Activated T-cell treated with anti-CD3 and anti-CD28 coated beads, Interleukin-2, amount 50 U/mL, for 1 hour (primary cell): Measurements from ENCODE around the gene COL23A1.

ENCODE experiments used
- DNase-seq: peaks from one replicate; pipeline ENCODE4 v3.0.0-alpha.2; 2020

COL23A1 gene

DNA sequence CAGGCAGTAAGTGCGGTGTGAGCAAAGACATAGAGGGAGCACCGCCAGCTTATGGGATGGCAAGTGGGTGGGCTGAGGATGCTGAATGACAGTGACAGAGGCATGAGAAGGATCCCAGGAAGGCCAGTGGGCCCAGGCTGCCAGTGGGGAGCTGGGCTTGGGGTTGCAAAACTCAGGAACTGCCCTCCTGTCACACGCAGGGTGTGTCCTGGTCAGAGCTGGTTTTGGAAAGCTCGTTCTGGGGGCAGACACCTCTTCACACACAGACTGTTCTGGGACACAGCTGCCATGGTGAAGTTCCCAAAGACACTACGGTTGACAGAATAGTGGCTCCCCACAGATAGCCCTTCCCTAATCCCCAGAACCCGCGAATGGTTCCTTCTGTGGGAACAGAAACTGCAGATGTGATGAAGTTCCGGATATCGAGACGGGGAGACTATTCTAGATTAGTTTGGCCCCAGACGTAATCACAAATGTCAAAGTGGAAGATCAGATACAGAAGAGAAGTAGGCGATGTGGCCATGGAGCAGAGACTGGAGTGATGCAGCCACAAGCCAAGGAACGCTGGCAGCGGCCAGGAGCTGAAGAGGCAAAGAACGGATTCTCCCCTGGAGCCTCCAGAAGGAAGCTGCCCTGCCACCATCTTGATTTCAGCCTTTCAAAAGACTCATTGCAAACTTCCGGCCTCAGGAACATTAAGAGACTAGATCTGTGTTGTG is 159.0 kb downstream of the COL23A1 start:
- no peak for DNase-seq

DNA sequence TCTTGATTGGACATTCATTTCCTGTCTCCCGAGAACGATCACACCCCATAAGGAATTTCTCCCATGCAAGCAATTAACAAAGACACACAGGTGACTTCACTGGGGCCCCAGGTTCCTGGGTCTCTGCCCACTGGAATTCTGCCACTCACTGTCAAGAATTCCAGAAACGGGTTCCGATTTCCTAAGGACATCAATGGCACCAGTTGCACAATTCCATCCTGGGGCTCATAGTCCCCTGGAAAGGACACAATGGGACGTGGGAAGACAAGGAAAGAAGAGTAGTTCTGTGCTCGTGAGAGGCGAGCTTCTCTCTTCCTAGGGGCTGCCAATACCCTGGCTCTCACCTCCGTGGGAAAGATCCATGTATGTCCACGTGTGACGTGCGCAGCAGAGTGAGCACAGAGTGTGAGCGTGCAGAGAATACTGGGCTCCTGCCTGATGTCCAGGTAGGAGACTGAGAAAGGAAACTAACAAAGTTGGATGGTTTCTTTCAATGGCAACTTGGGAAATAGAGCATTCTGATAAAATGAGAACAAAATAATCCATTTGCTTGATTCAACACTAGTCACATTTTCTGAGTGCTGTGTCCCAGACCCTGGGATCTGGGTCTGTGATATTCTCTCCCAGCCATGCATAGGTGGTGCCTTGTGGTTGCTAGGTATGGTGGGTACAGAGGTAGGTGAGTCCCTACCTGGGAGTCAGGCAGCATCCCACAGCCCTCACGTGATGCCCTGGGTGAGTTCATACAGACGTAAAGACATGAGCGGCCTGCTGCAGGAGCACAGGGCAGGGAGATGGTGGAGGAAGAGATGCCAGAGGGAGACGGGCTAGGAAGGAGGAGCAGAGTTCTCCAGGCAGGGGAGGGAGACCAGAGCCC is 159.8 kb downstream of the COL23A1 start:
- DNase-seq, result no peak

DNA sequence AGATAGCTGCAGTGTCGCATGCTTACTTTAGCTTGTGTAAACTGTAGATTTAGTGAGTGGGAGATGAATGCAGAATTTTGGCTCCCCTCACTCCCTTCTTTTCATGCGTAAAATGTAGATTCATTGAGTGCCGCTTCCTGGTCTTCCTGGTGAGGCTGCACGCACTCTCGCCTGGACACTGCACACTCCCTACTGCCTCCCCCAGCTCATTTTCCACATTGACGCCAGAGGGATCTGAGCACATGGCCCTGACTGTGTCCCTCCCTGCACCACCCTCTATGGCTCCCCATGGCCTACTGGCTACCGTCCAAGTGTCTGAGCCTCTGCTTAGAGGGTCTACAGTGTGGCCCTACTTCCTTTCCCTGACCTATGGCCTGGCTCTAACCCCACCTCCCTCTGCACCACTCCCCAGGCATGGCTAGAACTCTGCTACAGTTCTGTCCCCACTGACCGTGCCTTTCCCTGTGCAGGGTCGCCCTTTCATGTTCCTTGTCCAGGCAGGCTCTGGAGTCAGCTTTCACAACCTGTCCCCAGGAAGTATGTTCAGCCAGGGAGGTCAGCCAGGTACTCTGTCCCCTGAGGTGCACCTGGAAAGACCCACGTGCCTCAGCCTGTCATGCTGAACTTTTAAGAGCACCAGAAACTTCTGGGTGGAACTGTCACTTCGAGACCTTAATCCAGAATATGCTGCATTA is 160.6 kb downstream of the COL23A1 start:
- no peak for DNase-seq

DNA sequence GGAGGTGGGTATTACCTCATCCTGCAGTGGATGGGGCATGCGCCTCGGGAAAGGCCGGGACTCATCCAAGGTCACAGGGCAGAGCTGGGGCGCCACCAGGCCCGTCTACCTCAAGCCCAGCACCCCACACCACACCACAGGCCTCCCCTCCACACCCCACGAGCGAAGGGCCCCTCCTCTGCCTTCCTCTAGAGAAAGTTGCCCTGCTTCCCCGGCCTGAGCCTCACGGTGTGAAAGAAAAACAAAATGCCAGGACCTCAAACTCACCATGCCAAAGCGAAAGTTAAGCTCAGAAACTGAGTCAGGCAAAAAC is 161.1 kb downstream of the COL23A1 start:
- no peak for DNase-seq

DNA sequence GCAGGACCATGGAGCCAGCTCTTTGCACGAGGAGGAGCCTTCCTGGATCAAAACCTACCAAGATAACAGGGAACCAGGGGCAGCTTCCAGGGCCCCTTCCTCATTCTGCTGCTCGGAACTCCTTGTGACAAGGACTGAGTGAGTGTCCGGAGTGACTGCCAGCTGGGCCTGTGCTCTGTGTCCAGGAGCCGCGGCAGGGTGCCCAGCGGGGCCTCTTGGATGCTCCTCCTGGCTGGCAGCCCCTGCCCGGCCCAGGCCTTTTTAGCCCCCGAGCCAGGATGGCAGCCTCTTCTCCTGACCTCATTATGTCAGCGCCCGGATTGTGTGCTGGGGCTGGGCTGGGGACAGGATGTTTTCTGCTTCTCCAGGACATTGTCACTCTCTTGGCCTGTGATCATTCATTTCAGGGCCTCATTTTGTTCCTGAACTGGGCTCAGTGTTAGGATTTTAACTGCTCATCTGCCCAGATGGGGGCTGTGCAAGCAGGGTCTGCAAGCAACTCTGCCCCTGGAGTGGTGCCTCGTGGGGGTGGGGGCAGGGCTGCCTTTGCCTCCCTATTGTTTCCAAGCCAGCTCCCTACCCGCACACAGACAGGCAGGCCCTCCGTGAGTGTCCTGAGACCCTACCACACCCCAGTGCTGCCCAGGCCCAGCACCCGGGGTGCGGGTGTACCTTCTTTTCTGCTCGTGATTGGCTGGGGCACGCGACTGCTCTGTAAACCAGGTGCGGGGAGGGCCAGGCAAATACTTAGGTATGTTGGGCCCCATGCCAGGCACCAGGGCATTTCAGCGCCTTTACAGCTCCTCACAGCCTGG is 161.6 kb downstream of the COL23A1 start:
- DNase-seq, result no peak

DNA sequence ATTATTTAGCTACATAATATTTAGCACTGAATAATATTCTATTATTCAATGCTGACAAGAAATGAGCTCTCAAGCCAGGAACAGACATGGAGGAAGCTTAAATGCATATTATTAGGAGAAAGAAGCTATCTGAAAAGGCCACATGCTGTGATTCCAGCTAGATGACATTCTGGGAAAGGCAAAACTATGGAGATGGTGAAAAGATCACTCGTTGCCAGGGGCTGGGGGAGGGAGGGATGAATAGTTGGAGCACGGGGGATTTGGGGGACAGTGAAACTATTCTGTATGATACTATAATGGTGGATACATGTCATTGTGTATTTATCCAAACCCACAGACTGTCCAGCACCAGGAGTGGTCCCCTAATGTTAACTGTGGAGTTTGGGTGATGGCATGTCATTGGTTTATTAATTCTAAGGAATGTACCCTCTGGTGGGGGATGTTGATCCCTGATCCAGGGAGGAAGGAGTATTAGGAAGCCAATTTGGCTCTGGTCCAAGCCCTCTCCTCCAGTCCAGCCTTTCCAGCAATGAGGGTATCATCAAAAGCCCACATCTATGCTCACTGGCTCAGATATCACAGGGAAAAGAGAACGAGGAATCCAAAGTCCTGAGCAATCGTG is 162.5 kb downstream of the COL23A1 start:
- no peak for DNase-seq

DNA sequence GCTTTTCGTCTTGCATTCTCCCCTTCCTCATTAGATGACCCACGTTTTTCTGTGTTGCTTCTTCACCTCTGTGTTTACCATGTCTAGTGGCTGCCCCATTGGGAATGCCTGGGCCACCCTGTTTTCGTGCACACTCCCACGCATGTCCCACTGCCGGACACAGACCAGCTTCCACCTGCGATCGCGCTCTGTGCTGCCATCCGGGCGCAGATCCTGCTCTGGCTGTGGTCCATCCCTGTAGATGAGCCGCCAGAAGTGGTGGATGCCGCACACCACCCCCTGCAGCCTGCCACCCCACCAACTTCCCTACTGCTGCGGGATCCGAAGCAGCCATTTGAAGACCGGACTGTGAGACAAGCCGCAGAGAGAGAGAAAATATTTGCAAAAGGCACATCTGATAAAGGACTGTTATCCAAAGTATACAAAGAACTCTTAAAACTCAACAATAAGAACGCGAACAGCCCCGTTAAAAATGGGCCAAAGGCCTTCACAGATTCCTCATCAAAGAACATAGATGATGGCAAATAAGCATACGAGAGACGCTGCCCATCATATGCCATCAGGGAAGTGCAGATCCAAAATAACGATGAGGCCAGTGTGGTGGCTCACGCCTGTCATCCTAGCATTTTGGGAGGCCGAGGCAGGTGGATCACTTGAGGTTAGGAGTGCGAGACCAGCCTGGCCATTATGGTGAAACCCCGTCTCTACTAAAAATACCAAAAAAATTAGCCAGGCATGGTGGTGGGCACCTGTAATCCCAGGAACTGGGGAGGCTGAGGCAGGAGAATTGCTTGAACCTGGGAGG is 163.7 kb downstream of the COL23A1 start:
- DNase-seq, result no peak

DNA sequence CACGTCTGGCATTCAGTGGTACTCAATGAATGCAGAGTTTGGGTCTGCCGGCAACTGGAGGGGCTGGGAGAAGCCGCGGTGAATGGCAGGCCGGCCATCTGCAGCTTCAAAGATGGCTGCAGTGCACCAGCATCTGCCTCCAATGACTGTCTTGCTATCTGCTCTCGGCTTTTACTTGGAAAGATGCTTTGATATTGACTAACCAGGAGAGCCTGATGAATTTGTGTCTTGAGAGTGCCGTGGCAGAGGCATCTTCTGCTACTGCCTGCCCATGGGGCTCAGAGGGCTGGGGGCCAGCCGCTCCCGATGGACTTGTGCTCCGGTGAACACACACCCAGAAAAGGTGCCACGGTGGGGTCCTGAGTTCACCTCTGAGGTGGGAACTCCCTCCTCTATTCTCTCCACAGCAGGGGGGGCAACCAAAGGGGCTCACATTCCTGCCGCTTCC is 164.5 kb downstream of the COL23A1 start:
- DNase-seq, result no peak

DNA sequence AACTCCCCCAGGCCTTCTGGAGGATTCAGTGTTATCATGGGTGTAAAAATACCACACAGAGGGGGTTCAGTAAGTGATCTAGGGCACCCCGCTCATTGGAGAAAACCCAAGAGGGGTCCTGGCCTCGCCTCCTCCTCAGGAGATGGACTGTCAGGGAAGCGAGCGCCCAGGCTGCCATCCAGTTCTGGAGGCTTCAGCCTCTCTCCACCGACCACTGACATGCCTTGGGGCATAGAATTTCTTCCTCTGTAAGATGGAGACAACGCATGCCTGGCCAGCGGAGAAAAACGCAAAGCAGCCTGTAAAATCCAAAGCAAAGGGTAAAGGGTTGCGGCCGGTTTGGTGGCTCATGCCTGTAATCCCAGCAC is 165.4 kb downstream of the COL23A1 start:
- DNase-seq, result no peak

DNA sequence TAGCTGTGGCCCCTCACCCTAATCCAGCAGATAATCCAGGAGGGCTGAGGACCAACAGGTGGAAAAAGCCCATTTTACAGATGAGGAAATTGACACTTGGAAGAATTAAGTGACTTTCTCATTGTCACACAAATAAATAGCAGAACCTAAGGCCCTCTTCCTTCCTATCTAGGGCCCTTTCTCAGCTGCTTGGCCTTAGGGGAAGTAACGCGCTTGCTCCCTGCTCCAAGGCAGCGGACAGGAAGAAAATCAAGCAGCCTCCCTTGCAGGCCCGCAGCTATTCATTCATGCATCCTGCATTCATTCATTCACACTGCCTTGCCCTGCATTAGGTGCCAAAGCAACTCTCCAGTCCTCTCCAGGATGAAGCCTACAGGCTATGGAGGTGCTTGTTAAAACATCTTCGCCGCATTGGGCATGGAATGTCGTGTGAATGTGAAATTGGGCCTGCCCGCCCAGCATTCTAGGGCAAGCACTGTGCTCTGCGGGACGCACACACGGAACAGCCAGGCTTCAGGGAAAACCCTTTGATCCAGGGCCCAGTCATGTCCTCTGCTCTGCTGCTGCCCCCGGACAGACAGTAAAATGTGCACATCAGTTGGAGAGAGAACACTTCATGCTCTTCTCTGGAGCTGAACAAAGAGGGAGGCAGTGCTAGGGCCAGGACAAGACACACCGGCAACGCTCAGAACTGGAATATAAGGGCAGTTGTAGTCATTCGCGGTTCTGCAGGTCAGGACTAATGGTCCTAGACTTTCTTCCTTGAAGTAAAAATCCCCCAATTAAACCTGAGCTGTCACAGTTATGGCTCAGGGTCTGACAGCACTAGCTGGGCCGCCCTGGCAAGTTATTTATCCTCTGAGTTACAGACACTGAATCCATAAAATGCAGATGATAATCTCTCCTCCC is 166.0 kb downstream of the COL23A1 start:
- no peak for DNase-seq

DNA sequence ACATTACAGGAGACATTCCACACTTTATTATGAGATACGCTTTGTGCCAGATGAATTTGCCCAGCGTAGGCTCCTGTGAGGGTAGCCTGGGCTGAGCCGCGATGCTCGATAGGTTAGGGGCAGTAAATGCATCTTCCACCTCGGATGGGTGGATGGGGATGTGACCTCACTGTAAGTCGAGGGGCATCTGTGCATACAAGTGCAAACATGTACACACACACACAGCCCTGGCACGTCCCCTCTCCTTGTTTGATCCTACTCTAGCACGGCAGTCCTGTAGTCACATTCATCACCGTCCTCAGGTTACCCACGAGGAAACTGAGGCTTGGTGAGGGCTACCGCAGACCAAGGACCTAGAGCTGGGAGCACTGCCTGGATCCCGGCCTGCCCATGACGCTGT is 166.8 kb downstream of the COL23A1 start:
- DNase-seq, result no peak

DNA sequence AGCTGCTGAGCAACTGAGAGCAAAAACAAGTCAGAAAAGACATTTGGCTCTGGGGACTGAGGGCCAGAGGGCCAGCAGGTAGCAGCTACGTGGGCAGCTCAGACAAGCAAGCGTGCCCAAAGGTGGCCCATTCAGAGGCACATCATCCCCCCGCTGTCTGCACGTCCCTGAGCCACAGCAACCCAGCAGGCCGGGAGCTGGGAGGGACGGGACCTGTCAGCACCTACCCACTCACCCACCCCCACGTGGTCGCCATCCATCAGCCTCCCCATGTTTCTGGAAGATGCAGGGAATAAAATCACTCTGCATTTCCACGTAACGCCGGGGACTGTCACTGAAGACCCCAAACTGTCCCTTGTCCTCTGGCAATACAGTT is 167.8 kb downstream of the COL23A1 start:
- DNase-seq, result no peak

DNA sequence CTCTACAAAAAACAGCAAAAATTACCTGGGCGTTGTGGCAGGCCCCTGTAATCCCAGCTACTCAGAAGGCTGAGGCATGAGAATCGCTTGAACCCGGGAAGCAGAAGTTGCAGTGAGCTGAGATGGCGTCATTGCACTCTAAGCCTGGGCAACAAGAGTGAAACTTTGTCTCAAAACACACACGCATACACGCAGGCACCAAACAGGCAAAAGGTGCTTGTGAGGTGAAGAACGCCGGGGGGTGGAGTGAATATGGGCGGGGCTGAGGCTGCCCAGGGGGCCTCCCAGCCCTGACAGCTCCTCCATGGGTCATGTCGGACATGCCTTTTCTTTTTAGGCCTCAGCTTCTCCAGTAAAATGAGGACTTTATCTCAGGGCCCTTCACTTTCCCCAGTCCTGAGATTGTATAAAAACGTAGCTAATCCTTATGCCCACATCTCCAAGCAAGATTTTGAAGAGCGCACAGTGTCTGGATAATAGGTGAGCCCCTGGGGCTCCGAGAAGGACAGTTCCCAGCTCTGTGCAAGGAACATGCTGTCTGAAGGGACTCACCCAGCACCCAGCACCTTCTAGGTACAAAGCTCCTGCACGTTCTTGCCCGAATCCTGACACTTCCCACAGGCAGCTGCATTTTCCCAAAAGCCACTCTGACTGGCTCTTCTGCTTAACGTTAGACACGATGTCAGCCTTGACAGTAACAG is 168.3 kb downstream of the COL23A1 start:
- DNase-seq, result no peak

DNA sequence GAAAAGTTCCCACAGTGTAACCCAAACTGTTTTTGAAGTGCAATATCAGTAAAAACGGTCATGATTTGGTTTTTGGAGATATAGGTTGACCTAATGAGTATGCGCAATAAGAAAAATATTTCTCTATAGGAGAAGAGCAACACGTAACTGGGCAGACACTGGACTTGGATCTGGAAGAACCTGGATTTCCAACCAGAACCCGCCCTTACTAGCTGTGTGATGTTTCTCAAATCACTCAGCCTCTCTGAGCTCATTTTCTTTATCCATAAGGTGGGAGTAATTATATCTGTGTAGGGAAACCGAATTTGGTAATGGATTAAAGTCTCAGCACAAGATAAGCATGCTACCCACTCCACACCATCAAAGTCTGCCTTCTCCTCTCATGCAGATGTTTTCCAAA is 169.1 kb downstream of the COL23A1 start:
- DNase-seq, result no peak

DNA sequence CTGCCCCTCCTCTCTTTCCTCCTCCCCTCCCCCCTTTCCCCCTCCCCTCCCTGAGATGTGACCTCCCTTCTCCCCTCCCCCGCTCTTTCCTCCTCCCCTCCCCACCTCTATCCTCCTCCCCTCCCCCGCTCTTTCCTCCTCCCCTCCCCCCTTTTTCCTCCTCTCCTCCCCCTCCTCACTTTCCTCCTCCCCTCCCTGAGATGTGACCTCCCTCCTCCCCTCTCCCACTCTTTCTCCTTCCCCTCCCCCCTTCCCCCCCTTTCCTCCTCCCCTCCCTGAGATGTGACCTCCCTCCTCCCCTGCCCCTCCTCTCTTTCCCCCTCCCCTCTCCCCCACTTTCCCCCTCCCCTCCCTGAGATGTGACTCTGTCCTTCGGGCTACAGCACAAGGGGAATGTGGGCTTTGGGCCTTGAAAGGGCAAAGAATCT is 169.8 kb downstream of the COL23A1 start:
- no peak for DNase-seq

DNA sequence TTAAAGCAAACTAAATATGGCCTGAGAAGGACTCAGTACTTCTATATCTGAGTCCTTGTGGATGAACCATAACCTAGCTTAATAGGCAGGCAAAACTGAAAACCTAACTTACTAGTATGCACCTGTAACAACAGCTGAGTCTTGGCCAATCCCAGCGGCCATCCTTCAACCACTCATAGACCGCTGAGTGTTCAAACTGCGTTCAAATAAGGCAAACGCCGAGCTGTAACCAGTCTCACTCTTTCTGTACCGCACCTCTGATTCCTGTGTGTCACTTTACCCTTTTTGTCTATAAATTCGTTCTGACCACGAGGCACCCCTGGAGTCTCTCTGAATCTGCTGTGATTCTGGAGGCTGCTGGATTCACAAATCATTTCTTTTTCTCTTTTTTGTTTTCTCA is 170.5 kb downstream of the COL23A1 start:
- no peak for DNase-seq

DNA sequence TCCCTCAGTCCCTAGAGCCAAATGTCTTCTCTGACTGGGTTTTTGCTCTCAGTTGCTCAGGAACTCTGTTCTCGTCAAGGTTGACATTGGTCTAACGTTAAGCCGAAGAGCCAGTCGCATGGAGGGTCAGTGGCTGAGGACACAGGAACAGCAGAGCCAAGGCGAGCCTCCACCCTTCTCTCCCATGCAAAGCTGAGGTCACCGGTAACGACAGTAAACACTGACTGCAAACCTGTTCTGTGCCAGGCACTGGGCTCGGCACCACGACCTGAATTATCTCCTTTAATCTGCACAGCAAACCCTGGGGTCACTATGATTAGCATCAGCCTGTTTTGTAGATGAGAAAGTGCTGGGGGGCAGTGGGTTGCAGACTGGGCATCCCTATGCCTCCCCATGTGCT is 171.0 kb downstream of the COL23A1 start:
- DNase-seq, result no peak

DNA sequence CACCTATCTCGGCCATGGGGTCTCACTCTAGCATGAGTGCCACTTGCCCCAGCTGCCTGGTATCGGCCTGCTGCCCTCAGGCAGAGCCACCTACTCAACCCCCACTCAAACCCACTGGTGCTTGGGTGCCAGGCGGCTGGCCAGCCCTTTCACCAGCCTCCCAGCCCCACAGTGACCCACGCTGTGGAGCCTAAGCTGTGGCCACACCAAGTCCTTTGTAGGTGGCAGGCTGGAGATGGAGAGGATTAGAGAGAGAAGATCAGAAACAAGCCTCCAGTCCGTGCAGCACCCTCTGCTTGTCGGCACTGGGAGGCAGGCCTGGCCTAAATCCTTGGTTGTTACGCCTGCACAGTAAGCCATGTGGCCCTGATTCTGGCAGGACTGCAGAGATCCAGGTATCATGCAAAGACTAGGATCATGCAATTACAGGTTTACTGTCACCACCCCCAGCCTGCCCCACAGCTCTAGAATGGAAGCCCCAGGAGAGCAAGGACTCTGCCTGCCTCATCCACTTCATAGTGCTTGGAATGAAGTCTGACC is 171.7 kb downstream of the COL23A1 start:
- no peak for DNase-seq

DNA sequence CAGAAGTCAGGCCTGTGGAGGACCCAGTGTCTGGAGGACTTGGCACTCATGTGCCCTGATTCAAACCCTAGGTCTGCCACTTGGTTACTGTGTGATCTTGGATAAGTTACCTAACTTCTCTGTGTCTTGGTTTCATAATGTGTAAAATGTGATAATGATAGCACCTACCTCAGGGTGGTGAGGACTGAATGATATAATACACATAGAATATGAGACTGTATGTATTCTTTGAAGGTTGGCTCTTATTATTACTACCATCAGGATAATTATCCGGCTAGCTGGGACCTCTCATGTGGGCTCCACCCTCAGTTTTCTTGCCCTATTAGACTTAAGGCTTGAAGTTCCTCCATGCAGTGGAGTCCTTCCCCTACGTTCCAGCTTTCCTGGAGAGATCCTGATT is 172.2 kb downstream of the COL23A1 start:
- no peak for DNase-seq

DNA sequence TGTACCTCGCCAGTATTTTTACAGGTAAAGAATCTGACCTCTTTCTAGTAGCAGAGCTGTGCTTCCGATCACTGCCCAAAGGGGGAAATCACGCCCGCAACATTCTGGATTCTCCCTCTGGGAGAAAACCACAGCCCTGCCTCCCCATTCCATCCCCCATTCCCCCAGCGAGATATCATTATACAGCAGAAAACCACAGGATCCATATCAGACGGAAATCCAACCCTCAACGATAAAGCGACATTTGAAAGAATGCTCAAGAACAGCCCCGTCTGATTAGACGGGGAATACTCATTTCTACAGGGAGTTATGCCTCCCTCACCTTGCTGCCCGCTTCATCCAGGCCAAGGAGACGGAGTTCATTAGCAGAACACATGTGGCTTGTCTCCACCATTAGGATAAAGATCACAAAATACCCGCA is 172.8 kb downstream of the COL23A1 start:
- no peak for DNase-seq
